Kidney epithelial cell (primary cell): Measurements from ENCODE around the gene RNASEH1. TPM values are rescaled to one million over a fixed set of nuclear protein-coding genes. Genes with fewer than 3 reads are reported as not detected.
A peak's percentile ranks its signal among the peaks of the same experiment; 100 is the strongest.

ENCODE experiments used
- DNase-seq: peaks from one replicate; pipeline ENCODE4 v3.0.0-alpha.2; 2010; ENCODE audit warnings: low read depth
- H3K27me3 ChIP-seq: 2 replicates; pipeline ENCODE4 v1.6.0; 2011; ENCODE audit warnings: low read length; ENCODE audit not compliant: control insufficient read depth, insufficient read depth
- H3K36me3 ChIP-seq: 2 replicates; pipeline ENCODE4 v1.5.1; 2011; ENCODE audit warnings: low read length; ENCODE audit not compliant: control insufficient read depth, insufficient read depth
- H3K4me3 ChIP-seq: 2 replicates; pipeline ENCODE4 v1.5.1; 2011; ENCODE audit warnings: low read depth, mild to moderate bottlenecking, control low read depth, low read length
- total RNA-seq: library from RNA; depleted of rRNA; stranded (reverse); fragments of >200 nt; gene quantifications from 2 replicates; pipeline ENCODE4 v1.2.3, GENCODE V29; 2015
- TF ChIP-seq, protein P1 (sequence below): IDR thresholded peaks from 2 replicates; pipeline ENCODE4 v1.5.1; 2011; ENCODE audit warnings: mild to moderate bottlenecking, moderate library complexity, low read length, control low read depth, inconsistent platforms; ENCODE audit not compliant: insufficient read depth, poor library complexity, severe bottlenecking

RNASEH1 gene
- total RNA-seq, 1 donor from 2014 or later = 43.0 TPM

DNA sequence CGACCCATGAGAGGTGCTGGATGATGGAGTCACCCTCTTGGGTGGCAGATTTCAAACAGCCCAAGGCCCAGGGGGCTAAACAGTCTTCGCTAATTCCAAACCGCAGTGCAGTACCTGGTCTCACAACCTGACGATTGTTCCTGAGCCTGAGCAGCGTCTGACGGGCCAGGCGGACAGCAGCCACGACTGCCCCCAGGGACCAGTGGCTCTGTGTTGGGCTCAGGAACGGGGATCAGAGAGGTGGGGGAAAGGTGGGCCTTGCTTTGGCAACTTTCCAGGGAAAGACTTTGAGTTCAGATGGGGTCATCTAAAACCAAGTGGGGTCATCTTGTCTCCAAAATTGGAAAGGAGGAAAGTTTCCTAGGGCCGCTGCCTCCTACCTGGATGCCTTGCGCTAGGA, 37.3 kb upstream of the RNASEH1 start:
- Histone ChIP-seq H3K4me3 (no peak overlapping the region), H3K36me3 (no peaks in the 10 kb centered on the region), H3K27me3 (no peaks in the 10 kb centered on the region)
- no peak for DNase-seq
- TF ChIP-seq, protein P1, sequence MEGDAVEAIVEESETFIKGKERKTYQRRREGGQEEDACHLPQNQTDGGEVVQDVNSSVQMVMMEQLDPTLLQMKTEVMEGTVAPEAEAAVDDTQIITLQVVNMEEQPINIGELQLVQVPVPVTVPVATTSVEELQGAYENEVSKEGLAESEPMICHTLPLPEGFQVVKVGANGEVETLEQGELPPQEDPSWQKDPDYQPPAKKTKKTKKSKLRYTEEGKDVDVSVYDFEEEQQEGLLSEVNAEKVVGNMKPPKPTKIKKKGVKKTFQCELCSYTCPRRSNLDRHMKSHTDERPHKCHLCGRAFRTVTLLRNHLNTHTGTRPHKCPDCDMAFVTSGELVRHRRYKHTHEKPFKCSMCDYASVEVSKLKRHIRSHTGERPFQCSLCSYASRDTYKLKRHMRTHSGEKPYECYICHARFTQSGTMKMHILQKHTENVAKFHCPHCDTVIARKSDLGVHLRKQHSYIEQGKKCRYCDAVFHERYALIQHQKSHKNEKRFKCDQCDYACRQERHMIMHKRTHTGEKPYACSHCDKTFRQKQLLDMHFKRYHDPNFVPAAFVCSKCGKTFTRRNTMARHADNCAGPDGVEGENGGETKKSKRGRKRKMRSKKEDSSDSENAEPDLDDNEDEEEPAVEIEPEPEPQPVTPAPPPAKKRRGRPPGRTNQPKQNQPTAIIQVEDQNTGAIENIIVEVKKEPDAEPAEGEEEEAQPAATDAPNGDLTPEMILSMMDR = no peak

DNA sequence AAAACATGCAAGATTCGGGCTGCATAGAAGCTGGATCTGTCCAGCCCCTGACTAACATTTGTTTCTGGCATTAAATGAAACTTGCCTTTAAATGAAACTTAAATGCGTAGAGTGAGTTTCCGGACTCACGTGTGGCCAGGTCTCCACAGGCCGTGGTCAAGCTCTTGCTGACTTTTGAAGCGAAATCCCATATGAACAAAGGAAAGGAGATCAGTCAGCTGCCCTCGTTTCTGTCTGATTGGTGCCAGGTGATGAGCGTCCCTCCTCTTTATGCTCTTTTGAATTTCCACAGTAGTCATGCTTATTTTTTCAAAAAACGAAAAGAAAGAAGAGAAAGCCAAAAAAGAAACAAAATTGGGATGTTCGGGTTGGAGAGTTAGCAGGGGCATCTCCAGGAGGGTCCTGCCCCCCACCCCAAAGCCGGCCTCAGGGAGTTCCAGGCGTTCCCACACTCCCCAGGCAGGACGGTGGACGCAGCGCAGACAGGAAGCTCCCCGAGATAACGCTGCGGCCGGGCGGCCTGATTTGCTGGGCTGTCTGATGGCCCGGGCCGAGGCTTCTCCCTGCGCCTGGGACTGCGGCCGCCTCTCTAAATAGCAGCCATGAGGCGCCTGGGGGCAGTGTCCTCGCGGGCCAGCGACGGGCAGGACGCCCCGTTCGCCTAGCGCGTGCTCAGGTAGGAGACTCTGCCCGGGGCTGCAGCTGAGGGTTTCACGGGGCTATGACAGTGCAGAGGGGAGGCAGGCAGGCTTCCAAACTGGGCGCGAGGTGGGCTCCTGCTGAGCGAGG, 36.6 kb upstream of the RNASEH1 start, which contains the start of gene COLEC11:
Gene COLEC11 (plus strand): TSS at position 620 of the 789 bp plus-strand sequence. CDS start 9,229 bp downstream, outside the sequence.
- TF ChIP-seq, protein P1 = peak; percentile 17
- Histone ChIP-seq H3K27me3 (no peaks in the 10 kb centered on the region), H3K36me3 (no peaks in the 10 kb centered on the region), H3K4me3 (peak within 1 kb of the TSS; percentile 3)
- no peak for DNase-seq

DNA sequence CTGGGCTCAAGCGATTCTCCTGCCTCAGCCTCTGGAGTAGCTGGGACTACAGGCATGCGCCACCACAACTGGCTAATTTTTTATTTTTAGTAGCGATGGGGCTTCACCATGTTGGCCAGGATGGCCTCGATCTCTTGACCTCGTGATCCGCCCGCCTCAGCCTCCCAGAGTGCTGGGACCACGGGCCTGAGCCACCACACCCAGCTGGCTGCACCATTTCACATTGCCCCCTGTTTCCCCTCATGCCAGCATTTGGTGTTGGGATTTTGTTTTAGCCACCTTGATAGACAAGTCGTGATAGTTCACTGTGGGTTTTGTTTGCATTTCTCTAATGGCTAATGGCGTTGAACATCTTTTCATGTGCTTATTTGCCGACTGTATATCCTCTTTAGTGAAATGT, 31.0 kb upstream of the RNASEH1 start:
- Histone ChIP-seq H3K27me3 (no peaks in the 10 kb centered on the region), H3K4me3 (no peak overlapping the region), H3K36me3 (peaks cover 1% of the 10 kb centered on the region)
- TF ChIP-seq, protein P1 = no peak
- DNase-seq = no peak

DNA sequence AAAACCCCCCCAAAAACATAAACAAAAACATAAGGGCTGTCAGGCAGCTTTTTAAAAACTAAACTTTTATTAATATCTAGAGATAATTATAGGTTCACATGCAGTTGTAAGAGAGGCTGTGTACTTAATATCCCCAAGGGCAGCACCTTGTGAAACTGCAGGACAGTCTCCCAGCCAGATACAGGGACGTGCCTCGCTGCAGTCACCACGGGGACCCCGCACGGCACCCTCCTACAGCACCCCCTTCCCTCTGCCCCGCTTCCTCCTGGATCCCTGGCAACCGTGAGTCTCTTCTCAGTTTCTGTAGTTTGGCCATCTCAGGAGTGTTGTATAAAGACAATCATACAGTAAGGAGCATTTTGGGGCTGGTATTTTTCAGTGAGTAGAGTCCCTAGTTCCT, 30.0 kb upstream of the RNASEH1 start:
- no peaks in the 10 kb centered on the region for H3K27me3 ChIP-seq
- DNase-seq = no peak
- no peak overlapping the region for H3K4me3 ChIP-seq
- peaks cover 1% of the 10 kb centered on the region for H3K36me3 ChIP-seq
- TF ChIP-seq, protein P1 = no peak

DNA sequence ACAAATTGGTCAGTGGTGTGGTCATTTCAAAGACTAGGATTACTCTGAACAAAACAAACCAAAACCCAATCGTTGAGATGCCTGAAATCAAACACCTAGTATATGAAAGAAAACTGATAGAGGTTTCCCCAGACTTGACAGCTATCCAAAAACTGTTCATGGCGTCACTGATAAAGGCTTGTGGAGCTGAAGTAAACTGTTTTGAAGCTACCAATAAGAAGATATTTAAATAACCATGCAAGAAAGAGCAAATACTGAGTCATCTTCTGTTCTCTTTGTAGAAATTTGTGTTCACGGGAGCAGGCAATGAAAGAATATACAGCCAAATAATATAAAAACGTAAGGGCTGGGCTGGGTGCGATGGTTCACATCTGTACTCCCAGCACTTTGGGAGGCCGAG, 29.3 kb upstream of the RNASEH1 start:
- no peaks in the 10 kb centered on the region for H3K27me3 ChIP-seq
- TF ChIP-seq, protein P1 = no peak
- no peak overlapping the region for H3K4me3 ChIP-seq
- no peak for DNase-seq
- peaks cover 1% of the 10 kb centered on the region for H3K36me3 ChIP-seq

DNA sequence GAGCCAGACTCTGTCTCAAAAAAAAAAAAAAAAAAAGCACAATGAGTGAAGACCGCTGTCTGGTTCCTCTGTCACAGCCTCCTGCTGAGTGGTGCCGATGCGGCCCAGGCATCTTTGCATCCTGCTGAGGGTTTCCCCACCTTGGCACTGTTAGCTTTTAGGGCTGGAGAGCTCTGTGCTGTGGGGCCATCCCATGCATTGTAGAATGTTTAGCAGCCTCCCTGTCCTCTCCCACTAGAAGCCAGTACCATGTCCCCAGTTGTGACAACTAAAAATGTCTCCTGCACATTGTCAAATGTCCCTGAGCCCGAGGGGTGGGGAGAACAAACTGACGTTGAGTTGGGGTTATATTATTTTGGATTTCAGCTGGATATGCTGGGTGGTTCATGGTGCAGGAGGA, 28.9 kb upstream of the RNASEH1 start:
- Histone ChIP-seq H3K36me3 (peaks cover 1% of the 10 kb centered on the region), H3K27me3 (no peaks in the 10 kb centered on the region), H3K4me3 (no peak overlapping the region)
- TF ChIP-seq, protein P1 = no peak
- no peak for DNase-seq
